HL-60 (cell line): ENCODE measurements around the gene THUMPD3.

ENCODE experiments used
- DNase-seq, 2 experiments: peaks; one replicate each; pipeline ENCODE4 v3.0.0-alpha.2; 2010 to 2020; ENCODE audit warnings: low read depth in 1 of 2, low spot score in 1 of 2
- H3K27ac ChIP-seq: fragments of 250-450 bp; sonication (Bioruptor Pico); replicated peaks from 2 replicates; pipeline ENCODE4 v1.5.1; 2020; ENCODE audit warnings: mild to moderate bottlenecking, moderate library complexity
- H3K27me3 ChIP-seq: fragments of 250-450 bp; sonication (Bioruptor Pico); 2 replicates; pipeline ENCODE4 v1.5.1; 2021; ENCODE audit warnings: mild to moderate bottlenecking, moderate library complexity; ENCODE audit not compliant: insufficient read depth, poor library complexity, severe bottlenecking
- H3K4me3 ChIP-seq: replicated peaks from 2 replicates; pipeline ENCODE4 v1.5.1; 2011; ENCODE audit warnings: mild to moderate bottlenecking, control low read depth, low read length; ENCODE audit not compliant: insufficient read depth
- CTCF ChIP-seq: IDR thresholded peaks from one replicate; pipeline ENCODE4 v1.5.1; 2011; ENCODE audit warnings: low read length, control low read depth, inconsistent platforms; ENCODE audit not compliant: insufficient read depth
- GABPA ChIP-seq: IDR thresholded peaks from 2 replicates; pipeline ENCODE4 v1.6.1; 2012; ENCODE audit warnings: low read depth
- POLR2AphosphoS5 ChIP-seq: IDR thresholded peaks from 2 replicates; pipeline ENCODE4 v1.6.1; 2012; ENCODE audit warnings: low read depth
- REST ChIP-seq: IDR thresholded peaks from 2 replicates; pipeline ENCODE4 v1.6.1; 2012; ENCODE audit warnings: low read depth; ENCODE audit not compliant: insufficient replicate concordance

The THUMPD3 gene

DNA sequence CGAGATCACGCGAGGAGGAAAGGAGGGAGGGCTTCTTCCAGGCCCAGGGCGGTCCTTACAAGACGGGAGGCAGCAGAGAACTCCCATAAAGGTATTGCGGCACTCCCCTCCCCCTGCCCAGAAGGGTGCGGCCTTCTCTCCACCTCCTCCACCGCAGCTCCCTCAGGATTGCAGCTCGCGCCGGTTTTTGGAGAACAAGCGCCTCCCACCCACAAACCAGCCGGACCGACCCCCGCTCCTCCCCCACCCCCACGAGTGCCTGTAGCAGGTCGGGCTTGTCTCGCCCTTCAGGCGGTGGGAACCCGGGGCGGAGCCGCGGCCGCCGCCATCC is 33.4 kb downstream of the THUMPD3 start:
- Histone ChIP-seq H3K27ac (peak overlapping the region; percentile 99), H3K27me3 (no peaks in the 10 kb centered on the region), H3K4me3 (peak overlapping the region; percentile 62)
- TF ChIP-seq GABPA: no peak
- TF ChIP-seq POLR2AphosphoS5: peak; percentile 76; the same call in 1 of the 2 replicates
- TF ChIP-seq REST: no peak
- peak; percentile 92 to 95 for DNase-seq

DNA sequence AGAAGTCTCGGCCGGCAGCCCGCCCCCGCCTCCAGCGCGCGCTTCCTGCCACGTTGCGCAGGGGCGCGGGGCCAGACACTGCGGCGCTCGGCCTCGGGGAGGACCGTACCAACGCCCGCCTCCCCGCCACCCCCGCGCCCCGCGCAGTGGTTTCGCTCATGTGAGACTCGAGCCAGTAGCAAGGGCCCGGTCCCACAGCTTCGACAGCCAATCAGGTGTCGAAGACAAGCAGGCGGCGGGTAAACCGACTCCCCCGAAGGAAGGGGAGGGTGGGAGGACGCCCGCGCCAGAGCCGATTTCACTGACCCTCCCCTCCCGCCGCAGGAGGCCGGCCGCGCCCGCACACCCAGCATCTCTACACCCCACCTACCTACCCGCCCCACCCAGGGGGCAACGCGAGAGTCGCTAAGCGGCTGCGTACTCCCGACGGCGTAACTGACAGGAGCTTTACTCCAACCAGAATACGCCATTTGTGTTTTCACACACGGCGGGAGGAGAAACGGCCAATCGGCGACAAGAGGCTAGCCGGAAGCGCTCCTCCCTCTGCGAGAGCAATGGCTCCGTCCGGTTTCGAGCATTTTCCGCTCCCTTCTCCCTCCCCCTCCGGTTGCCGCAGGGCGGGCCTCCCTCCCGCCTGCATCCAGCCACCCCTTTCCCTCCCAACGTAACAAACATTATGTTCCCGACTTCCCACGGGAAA is 33.9 kb downstream of the THUMPD3 start:
- peak; percentile 97 to 99 for DNase-seq
- TF ChIP-seq GABPA (peak; percentile 47), CTCF (no peak)
- Histone ChIP-seq H3K27ac (peak overlapping the region; percentile 99), H3K4me3 (peak overlapping the region; percentile 62), H3K27me3 (no peaks in the 10 kb centered on the region)

DNA sequence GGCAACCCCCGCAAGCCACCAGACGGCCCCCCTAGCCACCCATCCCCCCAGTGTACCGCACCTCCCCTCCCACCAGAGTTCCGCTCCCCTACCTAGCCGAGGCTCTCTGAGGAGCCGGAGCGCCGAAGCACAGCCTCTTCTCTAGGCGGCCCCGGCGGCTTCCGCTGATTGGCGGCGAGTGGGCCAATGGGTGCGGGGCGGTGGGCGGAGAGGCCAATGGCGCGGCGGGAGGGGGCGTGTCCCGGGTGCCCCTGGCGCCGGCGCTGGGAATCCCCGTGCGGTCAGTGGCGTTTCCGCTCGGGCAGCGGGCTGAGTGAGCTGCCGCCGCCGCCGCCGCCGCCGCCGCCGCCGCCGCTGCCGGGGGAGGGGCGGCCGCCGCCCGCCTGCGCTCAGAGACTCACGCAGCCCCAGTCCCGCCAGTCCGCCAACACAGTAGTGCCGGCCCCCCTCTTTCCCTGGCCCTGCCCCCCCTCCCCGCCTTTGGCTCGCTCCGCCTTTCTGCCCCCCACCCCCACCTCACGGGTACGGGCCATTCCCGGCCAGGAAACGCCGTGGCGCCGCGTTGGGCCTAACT is 34.6 kb downstream of the THUMPD3 start, which contains the start of gene SETD5:
SETD5 (plus strand) TSS at position 284 of the 574 bp plus-strand sequence. CDS start 31,324 bp downstream, outside the sequence.
- Histone ChIP-seq H3K4me3 (peak within 1 kb of the TSS; percentile 74), H3K27ac (peak within 1 kb of the TSS; percentile 99), H3K27me3 (no peaks in the 10 kb centered on the region)
- peak; percentile 94 to 97 for DNase-seq
- TF ChIP-seq GABPA (peak; percentile 47; the same call in 1 of the 2 replicates), POLR2AphosphoS5 (peak; percentile 87; the same call in 1 of the 2 replicates), CTCF (no peak), REST (peak; percentile 73)

DNA sequence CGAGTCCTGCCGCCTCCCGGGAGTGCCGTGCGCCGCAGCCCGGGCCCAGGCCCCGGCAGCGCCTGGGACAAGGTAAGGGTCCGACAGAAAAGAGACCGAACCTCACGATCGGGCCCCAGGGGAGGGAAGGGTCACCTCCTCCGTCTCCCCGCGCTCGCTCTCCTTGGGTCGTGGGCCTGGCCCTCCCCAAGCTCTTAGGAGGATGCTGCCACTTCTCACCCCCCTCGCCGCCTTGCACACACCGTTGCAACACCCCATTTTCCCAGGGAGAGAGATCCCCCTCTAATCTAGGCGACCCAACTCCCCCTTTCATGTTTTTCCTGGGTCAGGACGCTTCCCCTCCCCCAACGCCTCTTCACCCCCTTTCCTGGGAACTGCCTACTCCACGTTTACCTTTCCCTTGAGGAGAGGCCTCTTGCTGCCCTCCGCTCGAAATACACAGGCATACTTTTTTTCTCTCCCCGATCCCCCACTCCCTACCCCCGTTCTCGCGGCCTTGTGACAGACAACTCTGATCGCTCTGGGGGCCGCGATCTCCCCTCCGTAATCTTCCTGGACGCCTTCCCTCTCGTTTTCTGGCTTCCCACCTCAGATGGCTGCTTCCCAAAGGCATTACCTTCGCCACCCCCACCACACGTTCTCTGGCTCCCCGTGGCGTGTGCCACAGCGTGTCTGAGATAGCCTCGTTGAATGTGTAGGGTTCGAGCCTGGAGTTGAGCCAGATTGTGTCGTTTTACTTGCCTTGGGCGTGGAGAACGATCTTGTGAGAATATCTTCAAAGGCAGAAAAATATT is 35.2 kb downstream of the THUMPD3 start:
- peak in 1 of 2 experiments; percentile 26 for DNase-seq
- TF ChIP-seq CTCF (no peak), GABPA (no peak), POLR2AphosphoS5 (peak; percentile 31; the same call in 1 of the 2 replicates), REST (peak; percentile 15)
- Histone ChIP-seq H3K27me3 (no peaks in the 10 kb centered on the region), H3K4me3 (peak overlapping the region; percentile 74), H3K27ac (peak overlapping the region; percentile 99)
